ENCODE measurements around the gene SIGMAR1. TPM values are rescaled to one million over a fixed set of nuclear protein-coding genes. Genes with fewer than 3 reads are reported as not detected.

The SIGMAR1 gene
- total RNA-seq, 4 donors from 2014 or later, result 34.1 to 55.2 (median 51.3) TPM

- Histone ChIP-seq H3K27me3 (no peaks in the 10 kb centered on the region), H3K4me1 (peaks cover 0 to 3% of the 10 kb centered on the region in 2 donors), H3K27ac (no peak overlapping the region), H3K9me3 (no peaks in the 10 kb centered on the region), H3K4me3 (no peak overlapping the region), H3K36me3 (no peaks in the 10 kb centered on the region)
- TF ChIP-seq CTCF (IDR thresholded peaks at IDR 0.05) (no peak), POLR2A (IDR thresholded peaks at IDR 0.05) (no peak)
- DNase-seq, result no peak
- intact Hi-C loops (cut with DNase I; ENCODE audit: low total_unique reads), result no loop called here
Observed at GRCh38 chr9:34684816-34685215, 47.2 kb upstream of the SIGMAR1 start.

GRCh38 chr9:34684145-34684544, 46.6 kb upstream of the SIGMAR1 start:
- H3K27me3 ChIP-seq, result no peaks in the 10 kb centered on the region
- no peak overlapping the region for H3K4me3 ChIP-seq
- no peak for DNase-seq
- no peak overlapping the region for H3K27ac ChIP-seq
- TF ChIP-seq CTCF (IDR thresholded peaks at IDR 0.05) (no peak), POLR2A (IDR thresholded peaks at IDR 0.05) (no peak)
- H3K4me1 ChIP-seq, result peaks cover 0 to 3% of the 10 kb centered on the region in 2 donors
- intact Hi-C loops (cut with DNase I; ENCODE audit: low total_unique reads), result no loop called here
- H3K9me3 ChIP-seq, result no peaks in the 10 kb centered on the region
- H3K36me3 ChIP-seq, result no peaks in the 10 kb centered on the region

- no peak for TF ChIP-seq CTCF (IDR thresholded peaks at IDR 0.05)
- no peak for TF ChIP-seq POLR2A (IDR thresholded peaks at IDR 0.05)
Observed at GRCh38 chr9:34675869-34676268, 38.3 kb upstream of the SIGMAR1 start.

GRCh38 chr9:34675048-34675714, 37.6 kb upstream of the SIGMAR1 start:
- Histone ChIP-seq H3K4me3 (no peak overlapping the region), H3K36me3 (no peaks in the 10 kb centered on the region), H3K27me3 (no peaks in the 10 kb centered on the region), H3K27ac (no peak overlapping the region), H3K9me3 (no peaks in the 10 kb centered on the region), H3K4me1 (no peaks in the 10 kb centered on the region)
- TF ChIP-seq CTCF (IDR thresholded peaks at IDR 0.05), result peak; percentile 6 to 54 (median 35)
- TF ChIP-seq POLR2A (IDR thresholded peaks at IDR 0.05), result no peak
- intact Hi-C loops (cut with DNase I; ENCODE audit: low total_unique reads), result no loop called here
- peak in 1 of 2 donors; percentile 37 for DNase-seq

More at GRCh38 chr9:34675869-34676268, 38.3 kb upstream of the SIGMAR1 start:
- Histone ChIP-seq H3K27me3 (no peaks in the 10 kb centered on the region), H3K9me3 (no peaks in the 10 kb centered on the region), H3K36me3 (no peaks in the 10 kb centered on the region), H3K4me3 (no peak overlapping the region), H3K4me1 (no peaks in the 10 kb centered on the region), H3K27ac (no peak overlapping the region)
- intact Hi-C loops (cut with DNase I; ENCODE audit: low total_unique reads), result no loop called here
- no peak for DNase-seq

- no peak overlapping the region for H3K4me3 ChIP-seq
- no peaks in the 10 kb centered on the region for H3K4me1 ChIP-seq
- no peaks in the 10 kb centered on the region for H3K9me3 ChIP-seq
- DNase-seq, result no peak
- H3K27ac ChIP-seq, result no peak overlapping the region
- no peaks in the 10 kb centered on the region for H3K36me3 ChIP-seq
- no peak for TF ChIP-seq POLR2A (IDR thresholded peaks at IDR 0.05)
- TF ChIP-seq CTCF (IDR thresholded peaks at IDR 0.05), result no peak
- H3K27me3 ChIP-seq, result no peaks in the 10 kb centered on the region
- intact Hi-C loops (cut with DNase I; ENCODE audit: low total_unique reads), result no loop called here
Observed at GRCh38 chr9:34674440-34674839, 36.9 kb upstream of the SIGMAR1 start.

Data from uterus (tissue), 4 donors.